ENCODE data around the gene GAD2.

GAD2 gene

DNA sequence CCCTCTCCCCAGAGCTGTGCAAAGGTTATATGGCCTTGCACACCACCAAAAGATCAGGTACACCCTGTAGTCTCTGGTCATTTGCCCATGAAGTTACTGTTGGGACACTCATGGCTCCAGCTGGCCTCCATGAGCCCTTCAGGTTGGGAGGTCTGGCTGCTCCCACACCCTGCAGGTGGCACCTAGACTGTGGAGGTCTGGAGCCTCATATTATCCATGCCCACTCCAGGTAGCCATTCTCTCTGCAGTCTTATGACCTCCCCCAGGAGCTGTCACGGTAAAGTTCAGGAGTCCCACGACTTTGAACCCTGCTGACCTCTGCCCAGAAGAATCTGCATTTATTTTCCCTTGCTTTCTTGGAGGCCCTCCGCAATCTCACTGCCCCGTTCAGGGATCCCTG is 39.2 kb upstream of the GAD2 start:
- no peak overlapping the region for H3K9ac ChIP-seq
- H3K4me2 ChIP-seq, result no peak overlapping the region
- no peak overlapping the region for H3K27ac ChIP-seq
- H3K79me2 ChIP-seq (ENCODE audit: insufficient read depth, low read depth), result no peaks in the 10 kb centered on the region
- TF ChIP-seq, protein P1, sequence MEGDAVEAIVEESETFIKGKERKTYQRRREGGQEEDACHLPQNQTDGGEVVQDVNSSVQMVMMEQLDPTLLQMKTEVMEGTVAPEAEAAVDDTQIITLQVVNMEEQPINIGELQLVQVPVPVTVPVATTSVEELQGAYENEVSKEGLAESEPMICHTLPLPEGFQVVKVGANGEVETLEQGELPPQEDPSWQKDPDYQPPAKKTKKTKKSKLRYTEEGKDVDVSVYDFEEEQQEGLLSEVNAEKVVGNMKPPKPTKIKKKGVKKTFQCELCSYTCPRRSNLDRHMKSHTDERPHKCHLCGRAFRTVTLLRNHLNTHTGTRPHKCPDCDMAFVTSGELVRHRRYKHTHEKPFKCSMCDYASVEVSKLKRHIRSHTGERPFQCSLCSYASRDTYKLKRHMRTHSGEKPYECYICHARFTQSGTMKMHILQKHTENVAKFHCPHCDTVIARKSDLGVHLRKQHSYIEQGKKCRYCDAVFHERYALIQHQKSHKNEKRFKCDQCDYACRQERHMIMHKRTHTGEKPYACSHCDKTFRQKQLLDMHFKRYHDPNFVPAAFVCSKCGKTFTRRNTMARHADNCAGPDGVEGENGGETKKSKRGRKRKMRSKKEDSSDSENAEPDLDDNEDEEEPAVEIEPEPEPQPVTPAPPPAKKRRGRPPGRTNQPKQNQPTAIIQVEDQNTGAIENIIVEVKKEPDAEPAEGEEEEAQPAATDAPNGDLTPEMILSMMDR (conservative IDR thresholded peaks at IDR 0.05; ENCODE audit: low read depth, low read length), result no peak
- H3K4me1 ChIP-seq (ENCODE audit: low read depth, poor library complexity, severe bottlenecking), result no peaks in the 10 kb centered on the region
- H3K4me3 ChIP-seq (IDR thresholded peaks at IDR 0.05; ENCODE audit: insufficient read depth, low read depth, low read length), result no peak overlapping the region
- H2AFZ ChIP-seq (ENCODE audit: low read depth), result no peak overlapping the region
- H3K36me3 ChIP-seq (ENCODE audit: insufficient read depth), result no peaks in the 10 kb centered on the region
- no peaks in the 10 kb centered on the region for H4K20me1 ChIP-seq (ENCODE audit: insufficient read depth)
- H3K27me3 ChIP-seq (ENCODE audit: insufficient read depth, low read depth), result no peaks in the 10 kb centered on the region

DNA sequence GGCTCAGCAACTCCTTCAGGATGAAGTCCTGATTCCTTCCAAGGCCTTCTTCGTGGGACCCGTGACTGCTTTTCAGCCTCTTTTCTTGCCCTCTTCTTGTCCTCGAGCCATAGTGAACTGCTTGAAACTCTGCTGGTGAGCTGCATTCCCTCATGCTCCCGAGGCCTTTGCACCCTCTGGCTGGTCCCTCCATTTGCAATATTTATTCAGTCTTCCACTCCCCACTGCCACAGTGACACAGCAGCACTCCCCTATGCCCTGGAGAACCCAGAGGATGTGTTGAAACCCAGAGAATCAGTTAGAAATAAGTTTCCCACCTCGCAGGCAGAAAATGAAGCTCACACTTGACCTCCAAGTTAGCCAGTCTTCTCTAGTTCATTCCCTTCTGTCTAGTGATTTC is 22.3 kb upstream of the GAD2 start:
- Histone ChIP-seq H3K4me1 (ENCODE audit: low read depth, poor library complexity, severe bottlenecking) (no peaks in the 10 kb centered on the region), H3K4me3 (IDR thresholded peaks at IDR 0.05; ENCODE audit: insufficient read depth, low read depth, low read length) (no peak overlapping the region), H4K20me1 (ENCODE audit: insufficient read depth) (no peaks in the 10 kb centered on the region), H3K9ac (no peak overlapping the region), H3K27ac (no peak overlapping the region), H3K4me2 (no peak overlapping the region), H3K79me2 (ENCODE audit: insufficient read depth, low read depth) (no peaks in the 10 kb centered on the region), H3K36me3 (ENCODE audit: insufficient read depth) (no peaks in the 10 kb centered on the region), H2AFZ (ENCODE audit: low read depth) (no peak overlapping the region), H3K27me3 (ENCODE audit: insufficient read depth, low read depth) (no peaks in the 10 kb centered on the region)
- TF ChIP-seq, protein P1 (conservative IDR thresholded peaks at IDR 0.05; ENCODE audit: low read depth, low read length), result no peak

DNA sequence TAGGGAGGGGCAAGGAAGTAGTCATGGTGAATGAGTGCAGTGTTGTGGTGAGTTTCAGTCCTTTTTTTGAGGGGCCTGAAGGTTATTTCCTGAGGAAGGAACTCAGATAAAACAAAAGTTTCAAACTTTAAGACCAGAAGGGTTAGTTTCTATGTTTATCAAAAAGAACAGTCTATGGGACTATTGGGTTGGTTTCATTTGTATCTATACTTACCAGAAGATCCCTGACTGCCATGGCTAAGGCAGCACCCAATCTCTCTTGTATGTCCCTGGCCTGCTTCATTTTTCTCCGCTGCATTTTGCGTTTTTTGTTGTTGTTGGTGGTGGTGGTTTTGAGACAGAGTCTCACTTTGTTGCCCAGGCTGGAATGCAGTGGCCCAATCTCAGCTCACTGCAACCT is 19.3 kb upstream of the GAD2 start:
- no peaks in the 10 kb centered on the region for H3K4me1 ChIP-seq (ENCODE audit: low read depth, poor library complexity, severe bottlenecking)
- no peak overlapping the region for H3K9ac ChIP-seq
- no peak overlapping the region for H3K4me3 ChIP-seq (IDR thresholded peaks at IDR 0.05; ENCODE audit: insufficient read depth, low read depth, low read length)
- no peaks in the 10 kb centered on the region for H3K79me2 ChIP-seq (ENCODE audit: insufficient read depth, low read depth)
- no peaks in the 10 kb centered on the region for H3K36me3 ChIP-seq (ENCODE audit: insufficient read depth)
- H2AFZ ChIP-seq (ENCODE audit: low read depth), result no peak overlapping the region
- TF ChIP-seq, protein P1 (conservative IDR thresholded peaks at IDR 0.05; ENCODE audit: low read depth, low read length), result no peak
- no peaks in the 10 kb centered on the region for H3K27me3 ChIP-seq (ENCODE audit: insufficient read depth, low read depth)
- no peaks in the 10 kb centered on the region for H4K20me1 ChIP-seq (ENCODE audit: insufficient read depth)
- H3K27ac ChIP-seq, result no peak overlapping the region
- H3K4me2 ChIP-seq, result no peak overlapping the region

DNA sequence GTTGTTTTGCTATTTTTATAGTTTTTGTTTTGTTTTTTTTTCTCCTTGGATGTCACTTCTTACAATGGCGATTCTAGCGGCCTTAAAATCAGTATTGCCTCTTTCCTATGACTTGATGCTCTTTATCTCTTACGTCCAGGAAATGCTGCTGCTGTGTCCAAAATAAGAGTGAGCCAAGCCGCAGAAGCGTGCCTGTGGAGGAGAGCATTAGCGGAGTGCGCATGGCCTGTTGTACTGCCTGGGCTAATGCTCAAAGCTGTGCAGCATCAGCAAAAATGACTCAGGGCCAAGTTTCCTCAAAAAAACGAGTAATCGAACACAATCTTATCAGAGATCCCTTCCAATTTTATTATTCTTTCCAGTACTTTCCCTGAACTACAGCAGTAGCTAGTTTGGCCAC is 18.5 kb upstream of the GAD2 start:
- Histone ChIP-seq H3K4me2 (no peak overlapping the region), H2AFZ (ENCODE audit: low read depth) (no peak overlapping the region), H3K4me3 (IDR thresholded peaks at IDR 0.05; ENCODE audit: insufficient read depth, low read depth, low read length) (no peak overlapping the region), H3K36me3 (ENCODE audit: insufficient read depth) (no peaks in the 10 kb centered on the region), H3K27ac (no peak overlapping the region), H3K27me3 (ENCODE audit: insufficient read depth, low read depth) (no peaks in the 10 kb centered on the region), H4K20me1 (ENCODE audit: insufficient read depth) (no peaks in the 10 kb centered on the region), H3K4me1 (ENCODE audit: low read depth, poor library complexity, severe bottlenecking) (no peaks in the 10 kb centered on the region), H3K79me2 (ENCODE audit: insufficient read depth, low read depth) (no peaks in the 10 kb centered on the region), H3K9ac (no peak overlapping the region)
- TF ChIP-seq, protein P1 (conservative IDR thresholded peaks at IDR 0.05; ENCODE audit: low read depth, low read length), result no peak

DNA sequence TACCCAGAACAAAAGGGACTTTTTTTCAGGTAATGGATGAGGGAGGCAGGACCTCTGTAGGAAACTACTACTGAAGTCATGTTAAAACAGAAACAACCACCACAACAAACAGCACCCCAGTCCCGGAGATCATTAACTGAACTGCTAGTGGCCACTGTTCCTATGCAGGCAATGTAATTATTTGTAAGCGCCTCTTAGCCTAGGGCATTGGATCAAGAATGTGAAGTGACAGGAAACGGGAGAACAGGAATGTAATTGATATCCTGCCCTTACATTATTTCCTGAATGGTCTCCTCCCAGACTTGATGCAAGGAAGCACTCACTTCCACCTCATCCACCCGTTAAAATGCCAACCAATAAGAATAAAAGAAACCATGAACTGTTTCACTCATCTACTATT is 16.7 kb upstream of the GAD2 start:
- no peaks in the 10 kb centered on the region for H3K27me3 ChIP-seq (ENCODE audit: insufficient read depth, low read depth)
- no peak overlapping the region for H3K27ac ChIP-seq
- no peaks in the 10 kb centered on the region for H3K36me3 ChIP-seq (ENCODE audit: insufficient read depth)
- H3K4me2 ChIP-seq, result no peak overlapping the region
- TF ChIP-seq, protein P1 (conservative IDR thresholded peaks at IDR 0.05; ENCODE audit: low read depth, low read length), result no peak
- H3K4me1 ChIP-seq (ENCODE audit: low read depth, poor library complexity, severe bottlenecking), result no peaks in the 10 kb centered on the region
- no peak overlapping the region for H2AFZ ChIP-seq (ENCODE audit: low read depth)
- no peaks in the 10 kb centered on the region for H3K79me2 ChIP-seq (ENCODE audit: insufficient read depth, low read depth)
- no peaks in the 10 kb centered on the region for H4K20me1 ChIP-seq (ENCODE audit: insufficient read depth)
- no peak overlapping the region for H3K4me3 ChIP-seq (IDR thresholded peaks at IDR 0.05; ENCODE audit: insufficient read depth, low read depth, low read length)
- H3K9ac ChIP-seq, result no peak overlapping the region
